ENCODE data around the gene GLOD5. TPM values are rescaled to one million over a fixed set of nuclear protein-coding genes. Genes with fewer than 3 reads are reported as not detected.

GLOD5 gene
- polyA plus RNA-seq, 1 donor from 2014 or later = not detected

GRCh38 chrX:48719958-48720357, 41.6 kb upstream of the GLOD5 start:
- no peaks in the 10 kb centered on the region for H4K20me1 ChIP-seq (ENCODE audit: insufficient read depth)
- H2AFZ ChIP-seq (ENCODE audit: low read depth, low read length) = no peak overlapping the region
- H3K27me3 ChIP-seq (ENCODE audit: insufficient read depth, low read depth, low read length) = no peaks in the 10 kb centered on the region
- H3K4me3 ChIP-seq (ENCODE audit: low read length) = no peak overlapping the region
- no peaks in the 10 kb centered on the region for H3F3A ChIP-seq (ENCODE audit: insufficient read depth, low read length, poor library complexity, severe bottlenecking)
- no peaks in the 10 kb centered on the region for H3K9me3 ChIP-seq (ENCODE audit: low read length)
- TF ChIP-seq CTCF (IDR thresholded peaks at IDR 0.05; ENCODE audit: poor library complexity, severe bottlenecking) = no peak
- no peak for TF ChIP-seq REST (IDR thresholded peaks at IDR 0.05; ENCODE audit: borderline replicate concordance)
- no peak overlapping the region for H3K27ac ChIP-seq (ENCODE audit: low read length)
- H3K79me2 ChIP-seq (replicated peaks; ENCODE audit: insufficient read depth, low read length) = no peaks in the 10 kb centered on the region
- no peak overlapping the region for H3K9ac ChIP-seq (ENCODE audit: low read length)
- H3K9me2 ChIP-seq (ENCODE audit: insufficient read depth, low read length) = no peaks in the 10 kb centered on the region
- H3K4me2 ChIP-seq (ENCODE audit: low read length) = no peak overlapping the region
- H3K36me3 ChIP-seq (ENCODE audit: insufficient read depth, low read length) = no peaks in the 10 kb centered on the region

- Histone ChIP-seq H3K27ac (ENCODE audit: low read length) (no peak overlapping the region), H3K36me3 (ENCODE audit: insufficient read depth, low read length) (no peaks in the 10 kb centered on the region), H3K79me2 (replicated peaks; ENCODE audit: insufficient read depth, low read length) (no peaks in the 10 kb centered on the region), H3K9me3 (ENCODE audit: low read length) (no peaks in the 10 kb centered on the region), H3F3A (ENCODE audit: insufficient read depth, low read length, poor library complexity, severe bottlenecking) (no peaks in the 10 kb centered on the region), H4K20me1 (ENCODE audit: insufficient read depth) (no peaks in the 10 kb centered on the region), H3K4me3 (ENCODE audit: low read length) (no peak overlapping the region), H3K9ac (ENCODE audit: low read length) (no peak overlapping the region), H3K9me2 (ENCODE audit: insufficient read depth, low read length) (no peaks in the 10 kb centered on the region), H3K4me2 (ENCODE audit: low read length) (no peak overlapping the region), H3K27me3 (ENCODE audit: insufficient read depth, low read depth, low read length) (no peaks in the 10 kb centered on the region), H2AFZ (ENCODE audit: low read depth, low read length) (no peak overlapping the region)
- TF ChIP-seq TAF1 (IDR thresholded peaks at IDR 0.05; ENCODE audit: low read depth) (no peak), EP300 (conservative IDR thresholded peaks at IDR 0.05; ENCODE audit: poor library complexity, severe bottlenecking) (no peak), SMC3 (conservative IDR thresholded peaks at IDR 0.05; ENCODE audit: poor library complexity) (no peak), RAD21 (conservative IDR thresholded peaks at IDR 0.05) (no peak), EZH2 (IDR thresholded peaks at IDR 0.05; ENCODE audit: borderline replicate concordance, insufficient read depth, low read length, poor library complexity, severe bottlenecking) (no peak), MXI1 (conservative IDR thresholded peaks at IDR 0.05; ENCODE audit: poor library complexity, severe bottlenecking) (no peak)
These were observed 40.8 kb upstream of the GLOD5 start for GRCh38 chrX:48720577-48721250.

- H2AFZ ChIP-seq (ENCODE audit: low read depth, low read length) = no peak overlapping the region
- H3K9ac ChIP-seq (ENCODE audit: low read length) = no peak overlapping the region
- no peak overlapping the region for H3K4me3 ChIP-seq (ENCODE audit: low read length)
- H3K36me3 ChIP-seq (ENCODE audit: insufficient read depth, low read length) = no peaks in the 10 kb centered on the region
- no peaks in the 10 kb centered on the region for H3F3A ChIP-seq (ENCODE audit: insufficient read depth, low read length, poor library complexity, severe bottlenecking)
- no peak for TF ChIP-seq EP300 (conservative IDR thresholded peaks at IDR 0.05; ENCODE audit: poor library complexity, severe bottlenecking)
- no peak for TF ChIP-seq TAF1 (IDR thresholded peaks at IDR 0.05; ENCODE audit: low read depth)
- no peak for TF ChIP-seq MXI1 (conservative IDR thresholded peaks at IDR 0.05; ENCODE audit: poor library complexity, severe bottlenecking)
- TF ChIP-seq RAD21 (conservative IDR thresholded peaks at IDR 0.05) = no peak
- no peak for TF ChIP-seq EZH2 (IDR thresholded peaks at IDR 0.05; ENCODE audit: borderline replicate concordance, insufficient read depth, low read length, poor library complexity, severe bottlenecking)
- H3K9me3 ChIP-seq (ENCODE audit: low read length) = no peaks in the 10 kb centered on the region
- H3K9me2 ChIP-seq (ENCODE audit: insufficient read depth, low read length) = no peaks in the 10 kb centered on the region
- no peaks in the 10 kb centered on the region for H3K27me3 ChIP-seq (ENCODE audit: insufficient read depth, low read depth, low read length)
- no peak overlapping the region for H3K4me2 ChIP-seq (ENCODE audit: low read length)
- H3K27ac ChIP-seq (ENCODE audit: low read length) = no peak overlapping the region
- H4K20me1 ChIP-seq (ENCODE audit: insufficient read depth) = no peaks in the 10 kb centered on the region
- H3K79me2 ChIP-seq (replicated peaks; ENCODE audit: insufficient read depth, low read length) = no peaks in the 10 kb centered on the region
These were observed 39.6 kb upstream of the GLOD5 start for GRCh38 chrX:48721916-48722315.

All from neural cell (in vitro differentiated cells).